ENCODE measurements around the gene FAM163B. TPM values are rescaled to one million over a fixed set of nuclear protein-coding genes. Genes with fewer than 3 reads are reported as not detected.

FAM163B gene
- total RNA-seq, 2 experiments from 2014 or later: not detected

GRCh38 chr9:133637451-133638055, 28.4 kb upstream of the FAM163B start:
- H3K27ac Mint-ChIP-seq: no peak overlapping the region
- ChIA-PET CTCF (no interaction called here), POLR2A (no interaction called here)
- no peaks in the 10 kb centered on the region for H3K9me3 Mint-ChIP-seq (ENCODE audit: low read depth)
- no peak overlapping the region for H3K4me3 Mint-ChIP-seq
- intact Hi-C loops (cut with DNase I, micrococcal nuclease): no loop called here
- no peaks in the 10 kb centered on the region for H3K36me3 Mint-ChIP-seq (ENCODE audit: low read depth)
- ATAC-seq (no peak), DNase-seq (no peak)
- H3K4me1 Mint-ChIP-seq: no peaks in the 10 kb centered on the region
- no peaks in the 10 kb centered on the region for H3K27me3 Mint-ChIP-seq

- Mint-ChIP-seq H3K4me1 (no peaks in the 10 kb centered on the region), H3K4me3 (no peak overlapping the region), H3K27ac (no peak overlapping the region), H3K27me3 (no peaks in the 10 kb centered on the region), H3K9me3 (ENCODE audit: low read depth) (no peaks in the 10 kb centered on the region), H3K36me3 (ENCODE audit: low read depth) (no peaks in the 10 kb centered on the region)
- ChIA-PET POLR2A (no interaction called here), CTCF (no interaction called here)
- intact Hi-C loops (cut with DNase I, micrococcal nuclease): no loop called here
- ATAC-seq: no peak
- no peak for DNase-seq
These were observed 27.7 kb upstream of the FAM163B start for GRCh38 chr9:133636902-133637301.

- POLR2A ChIA-PET: no interaction called here
- Mint-ChIP-seq H3K4me3 (no peak within 1 kb of the TSS), H3K4me1 (no peaks in the 10 kb centered on the region), H3K9me3 (ENCODE audit: low read depth) (no peaks in the 10 kb centered on the region), H3K27ac (no peak within 1 kb of the TSS), H3K36me3 (ENCODE audit: low read depth) (no peaks in the 10 kb centered on the region), H3K27me3 (no peaks in the 10 kb centered on the region)
- ATAC-seq (no peak), DNase-seq (no peak)
- intact Hi-C loops (cut with DNase I, micrococcal nuclease): no loop called here
- CTCF ChIA-PET: interaction anchor here (0.5 kb wide), 1 partner anchor 47 kb away, joined by 4 read pairs; no protein-coding TSS in a partner anchor
These were observed 26.6 kb upstream of the FAM163B start, which contains the start of gene DBH for GRCh38 chr9:133635533-133636531. TSS of gene DBH (plus strand) at chr9:133636363. CDS start at chr9:133636372, 9 bp downstream.

- ChIA-PET POLR2A (no interaction called here), CTCF (no interaction called here)
- no peaks in the 10 kb centered on the region for H3K36me3 Mint-ChIP-seq (ENCODE audit: low read depth)
- H3K4me3 Mint-ChIP-seq: no peak overlapping the region
- intact Hi-C loops (cut with DNase I, micrococcal nuclease): no loop called here
- DNase-seq (no peak), ATAC-seq (no peak)
- no peak overlapping the region for H3K27ac Mint-ChIP-seq
- no peaks in the 10 kb centered on the region for H3K27me3 Mint-ChIP-seq
- no peaks in the 10 kb centered on the region for H3K4me1 Mint-ChIP-seq
- H3K9me3 Mint-ChIP-seq (ENCODE audit: low read depth): no peaks in the 10 kb centered on the region
These were observed 25.9 kb upstream of the FAM163B start for GRCh38 chr9:133635098-133635497.

- Mint-ChIP-seq H3K4me3 (no peak overlapping the region), H3K4me1 (no peaks in the 10 kb centered on the region), H3K9me3 (ENCODE audit: low read depth) (no peaks in the 10 kb centered on the region), H3K27me3 (no peaks in the 10 kb centered on the region), H3K36me3 (ENCODE audit: low read depth) (no peaks in the 10 kb centered on the region), H3K27ac (no peak overlapping the region)
- CTCF ChIA-PET: interaction anchor here (0.6 kb wide), 1 partner anchor 126 kb away, joined by 3 read pairs; no protein-coding TSS in a partner anchor
- ATAC-seq (no peak), DNase-seq (no peak)
- POLR2A ChIA-PET: no interaction called here
- intact Hi-C loops (cut with DNase I, micrococcal nuclease): no loop called here
These were observed 25.0 kb upstream of the FAM163B start for GRCh38 chr9:133634081-133634691.

- Mint-ChIP-seq H3K27ac (no peak overlapping the region), H3K4me1 (no peaks in the 10 kb centered on the region), H3K4me3 (no peak overlapping the region), H3K36me3 (ENCODE audit: low read depth) (no peaks in the 10 kb centered on the region), H3K9me3 (ENCODE audit: low read depth) (no peaks in the 10 kb centered on the region), H3K27me3 (no peaks in the 10 kb centered on the region)
- POLR2A ChIA-PET: no interaction called here
- intact Hi-C loops (cut with DNase I, micrococcal nuclease): no loop called here
- ATAC-seq (no peak), DNase-seq (no peak)
- CTCF ChIA-PET: interaction anchor here (0.6 kb wide), 1 partner anchor 126 kb away, joined by 3 read pairs; no protein-coding TSS in a partner anchor
These were observed 24.5 kb upstream of the FAM163B start for GRCh38 chr9:133633681-133634080.

GRCh38 chr9:133632806-133633680, 23.9 kb upstream of the FAM163B start:
- H3K9me3 Mint-ChIP-seq (ENCODE audit: low read depth): no peaks in the 10 kb centered on the region
- H3K4me3 Mint-ChIP-seq: no peak overlapping the region
- no peaks in the 10 kb centered on the region for H3K27me3 Mint-ChIP-seq
- intact Hi-C loops (cut with DNase I, micrococcal nuclease): no loop called here
- ChIA-PET CTCF (no interaction called here), POLR2A (no interaction called here)
- H3K4me1 Mint-ChIP-seq: no peaks in the 10 kb centered on the region
- no peak overlapping the region for H3K27ac Mint-ChIP-seq
- H3K36me3 Mint-ChIP-seq (ENCODE audit: low read depth): no peaks in the 10 kb centered on the region
- DNase-seq: no peak
- ATAC-seq: no peak

- Mint-ChIP-seq H3K9me3 (ENCODE audit: low read depth) (peaks cover 7% of the 10 kb centered on the region), H3K4me3 (no peak overlapping the region), H3K27ac (no peak overlapping the region), H3K4me1 (no peaks in the 10 kb centered on the region), H3K27me3 (no peaks in the 10 kb centered on the region), H3K36me3 (ENCODE audit: low read depth) (no peaks in the 10 kb centered on the region)
- ChIA-PET POLR2A (no interaction called here), CTCF (interaction anchor here (0.6 kb wide), 1 partner anchor 11 kb away, joined by 3 read pairs; no protein-coding TSS in a partner anchor)
- intact Hi-C loops (cut with DNase I, micrococcal nuclease): no loop called here
- DNase-seq: no peak
- no peak for ATAC-seq
These were observed 21.9 kb upstream of the FAM163B start for GRCh38 chr9:133631111-133631510.

GRCh38 chr9:133629221-133630110, 20.3 kb upstream of the FAM163B start:
- H3K4me1 Mint-ChIP-seq: no peaks in the 10 kb centered on the region
- H3K27me3 Mint-ChIP-seq: no peaks in the 10 kb centered on the region
- no peak for ATAC-seq
- no peaks in the 10 kb centered on the region for H3K36me3 Mint-ChIP-seq (ENCODE audit: low read depth)
- no peak for DNase-seq
- ChIA-PET POLR2A (no interaction called here), CTCF (interaction anchor here (0.9 kb wide), 1 partner anchor 365 kb away, joined by 3 read pairs; no protein-coding TSS in a partner anchor)
- intact Hi-C loops (cut with DNase I, micrococcal nuclease): no loop called here
- no peak overlapping the region for H3K27ac Mint-ChIP-seq
- peaks cover 8% of the 10 kb centered on the region for H3K9me3 Mint-ChIP-seq (ENCODE audit: low read depth)
- no peak overlapping the region for H3K4me3 Mint-ChIP-seq

- Mint-ChIP-seq H3K27ac (no peak overlapping the region), H3K4me3 (no peak overlapping the region), H3K27me3 (no peaks in the 10 kb centered on the region), H3K36me3 (ENCODE audit: low read depth) (no peaks in the 10 kb centered on the region), H3K9me3 (ENCODE audit: low read depth) (peaks cover 8% of the 10 kb centered on the region), H3K4me1 (no peaks in the 10 kb centered on the region)
- no peak for DNase-seq
- ATAC-seq: no peak
- intact Hi-C loops (cut with DNase I, micrococcal nuclease): no loop called here
- POLR2A ChIA-PET: no interaction called here
- CTCF ChIA-PET: interaction anchor here (0.6 to 0.9 kb wide), 2 partner anchors 365 to 616 kb away, joined by 3 read pairs; no protein-coding TSS in a partner anchor
These were observed 19.6 kb upstream of the FAM163B start for GRCh38 chr9:133628766-133629165.

All from activated CD4-positive, alpha-beta T cell treated with anti-CD3 and anti-CD28 coated beads for 36 hours (primary cell).